HUDEP-2 (cell line): ENCODE results near the gene ASCC2.
"Not testable (repeated sequence)": the region's sequence is repeated elsewhere in the genome, so short reads cannot be mapped to it uniquely, and the experiment has no call there.

Source experiments
- DNase-seq, 76 experiments: peaks; one replicate each; lab custom pipeline; 2025; ENCODE audit not compliant: unreplicated experiment in 76 of 76; lab: John Stamatoyannopoulos, UW

ASCC2 gene

DNA sequence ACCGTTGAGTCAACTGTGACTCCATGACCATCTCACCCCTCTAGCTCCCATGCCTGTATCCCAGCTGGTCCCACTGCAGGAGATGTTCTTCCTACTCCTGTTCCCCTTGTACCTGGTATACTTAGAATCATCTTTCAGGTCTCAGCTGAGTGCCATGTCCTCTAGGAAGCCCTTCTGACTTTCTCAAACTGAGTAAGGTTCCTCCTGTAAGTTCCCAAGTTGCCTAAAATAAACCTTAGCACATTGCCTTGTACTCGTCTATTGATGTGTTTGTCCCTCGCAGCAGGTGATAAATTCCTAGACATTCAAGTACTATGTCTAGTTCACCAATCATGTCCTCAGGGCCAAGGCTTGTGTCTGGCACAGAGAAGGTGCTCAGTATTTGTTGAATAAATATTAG is 18.4 kb upstream of the ASCC2 start:
- no peak for DNase-seq

DNA sequence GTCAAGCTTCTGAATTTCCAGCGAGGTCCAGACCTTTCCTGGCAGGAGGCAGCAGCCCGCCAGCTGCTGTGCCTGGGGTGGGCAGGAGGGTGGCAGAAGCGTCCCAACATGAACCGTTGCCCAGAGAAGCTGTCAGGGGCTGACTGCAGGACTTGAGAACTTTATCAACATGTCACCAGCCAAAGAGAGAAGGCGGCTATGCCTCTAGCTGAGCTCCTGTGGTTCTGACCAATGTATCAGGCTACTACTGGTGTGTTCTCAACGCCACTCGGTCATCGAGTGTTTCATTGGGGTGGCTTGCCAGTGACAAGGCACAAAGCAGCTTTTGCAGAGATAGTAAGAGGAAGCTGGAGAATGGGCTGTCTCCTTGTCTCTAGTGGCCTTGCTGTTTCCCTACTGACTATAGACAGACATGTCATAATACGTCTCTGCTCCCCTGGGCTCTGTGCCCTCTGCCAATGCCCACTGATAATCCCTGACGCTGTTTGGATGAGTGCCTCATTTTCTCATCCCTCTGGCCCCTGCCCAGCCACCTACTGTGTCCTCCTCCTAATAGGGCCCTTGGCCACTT is 17.6 kb upstream of the ASCC2 start:
- peak in 3 of 76 experiments; percentile 2 to 19 (median 16) for DNase-seq

DNA sequence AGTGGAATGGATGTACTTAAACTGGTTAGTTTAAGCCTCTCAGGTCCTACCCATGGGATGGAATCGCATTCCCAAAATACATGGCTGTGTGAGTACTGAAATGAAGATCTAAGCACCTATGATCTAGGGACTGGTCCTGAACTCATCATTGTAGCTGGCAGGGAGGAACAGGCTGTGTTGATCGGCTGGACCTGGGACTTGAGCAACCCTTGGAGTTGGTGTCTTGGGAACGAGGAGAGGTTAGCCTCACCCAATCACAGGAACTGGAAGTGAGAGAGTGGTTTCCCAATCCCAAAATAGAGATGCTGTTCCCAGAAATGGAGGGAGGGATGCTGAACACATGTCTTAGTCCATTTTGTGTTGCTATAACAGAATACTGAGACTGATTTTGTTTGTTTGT is 16.4 kb upstream of the ASCC2 start:
- DNase-seq = no peak

DNA sequence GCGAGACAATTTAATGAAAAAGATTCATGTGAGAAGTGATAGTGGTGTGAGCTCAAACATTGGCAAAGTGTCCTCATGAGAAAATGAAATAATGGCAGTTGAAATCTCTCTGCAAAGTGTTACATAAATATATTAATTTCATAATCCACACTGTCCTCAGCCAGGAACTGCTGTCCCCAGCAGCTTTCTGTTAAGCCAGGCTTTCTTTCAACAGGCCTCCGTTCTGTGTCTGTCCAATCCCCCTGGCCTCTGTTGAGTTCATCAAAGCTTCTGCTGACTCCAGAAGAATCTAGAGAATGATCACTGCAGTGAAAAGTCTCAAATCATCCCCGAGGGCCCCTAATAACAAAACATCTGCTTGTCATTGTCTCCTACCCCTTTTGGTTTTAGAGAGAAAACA is 10.0 kb upstream of the ASCC2 start:
- DNase-seq = no peak

DNA sequence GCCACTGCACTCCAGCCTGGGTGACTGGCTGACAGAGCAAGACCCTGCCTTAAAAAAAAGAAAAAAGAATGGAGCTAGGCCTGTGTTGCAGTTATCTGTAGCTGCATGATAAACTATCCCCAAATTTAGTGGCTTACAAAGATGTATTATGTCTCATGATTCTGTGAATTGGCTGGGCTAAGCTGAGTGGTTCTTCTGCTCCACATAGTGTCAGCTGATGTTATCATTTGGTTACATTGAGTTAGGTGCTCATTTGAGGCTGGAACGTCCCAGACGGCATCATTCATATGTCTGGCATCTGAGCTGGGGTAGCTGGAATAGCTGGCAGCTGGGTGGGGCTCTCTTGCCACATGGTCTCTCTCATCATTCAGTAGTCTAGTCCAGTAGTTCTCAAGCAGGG is 8.2 kb upstream of the ASCC2 start:
- no peak for DNase-seq

DNA sequence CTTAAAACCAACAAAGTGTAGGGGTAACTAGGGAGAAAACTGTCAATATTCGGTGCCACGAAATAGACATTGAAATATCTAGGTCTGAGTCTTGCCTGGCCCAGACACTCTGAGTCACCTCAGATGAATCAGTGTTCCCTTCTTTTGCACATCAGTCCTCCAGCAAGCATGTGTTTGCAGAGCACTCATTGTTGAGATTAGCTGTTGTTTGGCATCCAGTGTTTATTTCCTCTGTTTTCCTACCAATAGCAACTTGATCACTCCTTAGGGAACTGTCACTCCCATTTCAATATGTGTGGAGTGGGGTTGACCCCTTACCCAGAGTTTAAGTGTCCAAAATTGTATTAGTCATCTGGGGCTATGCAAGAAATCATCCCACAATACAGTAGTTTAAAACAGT is 4.7 kb upstream of the ASCC2 start:
- DNase-seq = no peak

DNA sequence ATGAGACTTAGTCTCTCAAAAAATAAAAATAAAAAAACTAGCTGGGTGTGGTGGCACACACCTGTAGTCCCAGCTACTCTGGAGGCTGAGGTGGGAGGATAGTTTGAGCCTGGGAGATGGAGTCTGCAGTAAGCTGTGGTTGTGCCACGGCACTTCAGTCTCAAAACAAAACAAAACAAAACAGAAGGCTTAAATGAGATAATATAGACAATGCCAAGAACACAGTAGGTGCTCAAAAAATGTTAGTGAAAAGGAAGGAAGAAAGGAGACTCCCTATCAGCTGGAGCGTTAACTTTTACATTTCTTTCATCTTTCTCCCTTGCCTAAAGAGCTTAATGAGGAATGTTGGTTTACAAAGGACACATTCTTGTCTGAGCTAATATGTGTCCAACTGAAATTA is 4.1 kb upstream of the ASCC2 start:
- no peak for DNase-seq

DNA sequence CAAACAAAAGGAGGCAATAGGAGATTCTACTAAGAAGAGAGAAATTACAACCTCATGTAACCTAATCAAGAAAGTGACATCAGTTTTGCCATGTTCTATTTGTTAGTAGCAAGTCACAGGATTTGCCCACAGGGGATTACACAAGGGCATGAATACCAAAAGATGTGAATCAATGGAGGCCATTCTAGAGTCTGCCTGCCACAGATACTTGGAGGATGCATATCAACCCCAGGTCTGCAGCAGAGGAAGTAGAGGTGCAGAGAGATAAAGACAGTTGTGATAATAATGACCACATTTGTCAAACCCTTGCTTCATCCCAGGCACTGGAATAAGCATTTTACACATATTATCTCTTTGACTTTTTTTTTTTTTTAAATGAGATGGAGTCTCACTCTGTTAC is 2.4 kb upstream of the ASCC2 start:
- peak in 61 of 76 experiments; percentile 10 to 84 (median 48) for DNase-seq

DNA sequence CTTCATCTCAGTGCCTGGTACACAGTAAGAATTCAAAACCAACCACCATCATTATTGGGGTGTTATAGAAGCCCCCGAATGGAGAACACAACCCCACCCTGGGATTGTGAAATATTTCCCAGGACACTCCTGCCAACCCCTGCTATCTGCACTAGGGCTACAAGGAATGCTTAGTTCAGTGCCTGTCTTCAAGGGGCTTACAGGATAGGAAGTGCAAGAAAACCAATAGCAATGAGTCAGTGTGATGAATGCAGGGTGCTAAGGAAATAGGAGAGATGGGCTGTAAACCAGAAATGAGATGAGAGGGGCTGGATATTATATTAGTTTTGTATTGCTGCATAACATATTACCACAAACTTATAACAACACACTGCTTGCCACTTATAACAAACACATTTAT is 965 bp upstream of the ASCC2 start:
- DNase-seq = no peak

DNA sequence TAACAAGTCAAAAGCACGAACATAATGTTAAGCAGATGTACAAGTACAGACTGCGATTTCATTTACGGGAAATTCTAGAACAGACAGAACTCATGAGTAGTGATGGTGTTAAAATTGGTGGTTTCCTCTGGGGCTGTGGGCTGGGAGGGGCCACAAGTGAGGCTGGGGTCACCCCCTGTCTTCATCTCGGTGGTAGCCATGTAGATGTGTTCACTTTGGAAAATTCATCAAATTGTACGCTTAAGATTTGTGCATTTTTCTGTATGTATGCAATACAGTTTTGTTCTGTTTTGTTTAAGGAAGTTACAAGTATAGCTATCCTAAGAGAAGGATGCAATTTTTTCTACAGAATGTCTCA is 504 bp upstream of the ASCC2 start:
- DNase-seq = no peak

DNA sequence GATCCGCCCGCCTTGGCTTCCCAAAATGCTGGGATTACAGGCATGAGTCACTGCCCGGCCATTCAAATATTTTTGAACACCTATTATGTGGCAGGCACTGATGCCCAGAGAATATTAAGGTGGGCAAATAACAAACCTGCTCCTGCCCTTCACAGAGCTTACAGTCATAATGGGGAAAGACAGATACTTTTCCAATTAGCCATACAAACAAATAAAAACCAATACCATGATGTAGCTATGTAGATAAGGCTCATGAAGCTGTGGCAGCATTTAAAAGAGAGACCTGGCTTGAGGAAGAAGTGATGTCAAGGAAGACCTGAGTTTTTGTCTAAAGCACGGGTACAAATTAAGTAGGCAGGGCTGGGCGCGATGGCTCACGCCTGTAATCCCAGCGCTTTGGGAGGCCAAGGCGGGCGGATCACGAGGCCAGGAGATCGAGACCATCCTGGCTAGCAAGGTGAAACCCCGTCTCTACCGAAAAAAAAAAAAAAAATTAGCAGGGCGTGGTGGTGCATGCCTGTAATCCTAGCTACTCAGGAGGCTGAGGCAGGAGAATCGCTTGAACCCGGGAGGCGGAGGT is 1.2 kb downstream of the ASCC2 start:
- DNase-seq = not testable (repeated sequence)

DNA sequence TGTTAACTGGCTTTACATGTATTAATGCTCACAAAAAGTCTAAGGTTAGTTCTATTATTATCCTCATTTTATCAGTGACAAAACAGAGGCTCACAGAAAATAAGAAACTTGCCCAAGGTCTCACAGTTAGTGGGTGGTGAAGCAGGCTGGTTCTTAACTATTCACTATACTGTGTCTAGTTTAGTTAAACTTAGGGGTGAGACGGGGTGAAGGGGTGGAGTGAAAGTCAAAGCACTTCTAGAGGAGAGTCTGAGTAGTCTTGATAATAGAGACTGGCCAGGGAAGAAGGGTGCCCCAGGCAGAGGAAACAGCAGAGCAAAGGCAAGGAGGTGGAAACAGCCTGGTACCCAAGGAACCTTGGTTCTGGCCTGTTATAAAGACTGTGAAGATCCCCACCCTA is 4.0 kb downstream of the ASCC2 start:
- peak in 16 of 76 experiments; percentile 1 to 48 (median 21) for DNase-seq

DNA sequence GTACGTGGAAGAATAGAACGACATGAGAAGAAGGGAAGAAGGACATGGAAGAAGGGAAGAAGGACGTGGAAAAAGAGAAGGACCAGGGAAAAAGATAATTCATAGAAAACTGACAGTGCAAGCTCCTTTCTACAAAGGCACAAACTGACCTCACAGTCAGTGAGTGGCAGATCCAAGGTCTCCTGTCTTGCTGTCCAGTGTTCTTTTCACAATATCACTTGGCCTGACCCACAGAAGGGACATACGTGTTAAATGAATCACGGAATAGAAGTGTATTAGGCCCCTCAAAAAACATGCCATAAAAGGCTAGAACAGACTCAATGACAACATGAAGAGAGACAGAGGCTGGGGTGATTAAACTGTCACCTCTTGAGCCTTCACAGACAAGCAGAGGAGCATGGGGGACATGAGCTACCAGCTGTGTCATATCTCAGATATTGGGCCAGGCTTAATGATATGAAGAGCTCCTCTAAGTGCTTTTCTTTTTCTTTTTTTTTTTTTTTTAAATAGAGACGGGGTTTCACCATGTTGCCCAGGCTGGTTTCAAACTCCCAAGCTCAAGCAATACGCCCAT is 4.6 kb downstream of the ASCC2 start:
- no peak for DNase-seq

DNA sequence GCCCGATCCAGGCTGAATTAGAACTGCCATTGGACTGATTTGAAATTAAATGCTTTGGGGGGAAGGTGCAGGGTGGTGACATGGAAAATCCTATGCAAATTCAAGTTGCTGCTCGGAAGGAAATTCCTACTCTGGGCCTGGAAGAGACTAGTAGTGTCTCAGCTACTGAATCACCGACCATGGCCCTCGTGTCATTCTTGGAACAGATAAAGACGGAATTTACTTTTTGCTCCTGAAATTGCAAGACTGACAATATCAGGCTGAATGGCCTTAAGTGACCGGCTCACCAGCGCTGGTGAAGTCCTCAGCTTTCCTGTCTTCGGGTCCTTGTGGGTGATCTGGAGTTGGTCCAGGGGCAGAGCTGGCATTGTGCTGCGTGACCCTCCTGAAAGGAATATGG is 6.1 kb downstream of the ASCC2 start:
- DNase-seq = no peak

DNA sequence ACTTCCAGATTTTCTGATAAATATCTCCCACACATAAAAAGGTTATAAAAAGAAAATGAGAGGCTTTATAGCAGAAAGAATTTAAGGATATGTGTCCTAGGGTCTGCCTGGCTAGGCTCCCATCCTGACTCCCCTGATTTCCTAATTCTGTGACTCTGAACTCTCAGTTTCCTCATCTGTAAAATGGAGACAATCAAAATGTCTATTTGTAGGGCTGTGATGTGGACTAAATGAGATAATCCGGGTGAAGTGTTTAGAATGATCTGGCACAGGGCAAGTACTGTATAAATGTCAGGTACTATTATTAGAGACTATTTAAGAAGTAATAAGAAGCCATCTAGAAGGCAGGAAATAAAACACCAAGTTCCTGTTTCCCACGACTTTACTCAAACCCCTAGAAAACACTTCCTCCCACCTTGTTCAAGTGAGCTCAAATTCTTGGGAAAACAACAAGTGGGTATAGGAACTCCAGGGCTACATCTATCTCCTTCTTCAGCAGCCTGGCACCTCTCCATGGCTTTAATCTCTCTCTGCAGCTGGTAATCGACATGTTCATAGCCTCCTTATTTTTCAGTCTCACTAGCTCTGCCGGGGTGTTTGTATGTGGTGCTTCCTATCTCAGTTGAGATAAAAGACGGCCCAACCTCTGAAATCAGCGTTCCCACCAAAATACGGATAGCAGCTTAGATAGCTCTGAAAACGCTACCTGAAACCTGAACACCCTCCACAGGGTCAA is 6.7 kb downstream of the ASCC2 start:
- peak in 74 of 76 experiments; percentile 22 to 89 (median 70) for DNase-seq

DNA sequence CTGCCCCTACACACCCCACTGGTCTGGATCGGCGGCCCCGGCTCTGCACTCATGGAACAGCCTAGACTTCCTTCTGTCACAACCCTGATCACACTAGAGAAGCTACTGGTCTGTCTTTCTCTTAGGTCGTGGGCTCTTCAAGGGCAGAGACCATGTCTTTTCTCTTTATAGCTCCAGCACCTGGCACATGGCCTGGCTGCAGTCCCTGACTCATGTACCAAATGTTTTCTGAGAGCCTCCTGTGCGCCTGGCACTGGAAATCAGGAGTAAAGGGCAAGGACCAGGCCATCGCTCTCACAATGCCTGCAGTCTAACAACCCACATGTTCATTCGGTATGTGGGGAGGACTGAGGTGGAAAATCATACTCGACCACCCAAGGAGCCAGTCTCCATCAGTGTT is 7.5 kb downstream of the ASCC2 start:
- no peak for DNase-seq

DNA sequence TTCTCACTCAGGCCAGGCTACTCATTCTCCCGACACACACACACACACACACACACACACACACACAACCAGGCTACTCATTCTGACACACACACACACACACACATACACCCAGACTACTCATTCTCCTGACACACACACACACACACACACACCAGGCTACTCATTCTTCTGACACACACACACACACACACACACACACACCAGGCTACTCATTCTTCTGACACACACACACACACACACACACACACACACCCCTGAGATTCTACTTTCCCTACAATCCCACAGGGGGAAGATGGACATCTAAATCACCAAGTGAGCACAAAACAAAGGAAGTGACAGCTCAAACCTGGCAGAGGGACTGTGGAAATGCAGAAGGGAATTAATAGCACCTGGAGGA is 10.3 kb downstream of the ASCC2 start:
- peak in 3 of 76 experiments; percentile 9 to 11 (median 11) for DNase-seq

DNA sequence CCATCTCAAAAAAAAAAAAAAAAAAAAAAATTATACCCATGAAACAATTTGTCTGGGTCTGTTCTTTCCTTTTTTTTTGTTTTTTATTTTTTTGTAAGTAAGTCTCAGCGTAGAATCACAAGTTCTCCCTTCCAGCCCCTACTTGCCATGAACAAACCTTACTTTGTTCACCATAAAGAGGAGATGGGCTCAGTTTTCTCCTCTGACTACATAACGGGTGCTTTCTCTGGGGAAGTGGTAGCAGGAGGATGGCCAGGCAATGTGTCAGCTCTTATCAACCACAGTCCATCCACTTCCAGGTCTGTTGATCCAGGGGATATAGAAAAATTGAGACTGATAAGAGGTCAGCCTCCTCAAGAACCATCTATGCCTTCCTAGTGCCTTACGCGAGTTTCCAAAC is 11.0 kb downstream of the ASCC2 start:
- DNase-seq = no peak

DNA sequence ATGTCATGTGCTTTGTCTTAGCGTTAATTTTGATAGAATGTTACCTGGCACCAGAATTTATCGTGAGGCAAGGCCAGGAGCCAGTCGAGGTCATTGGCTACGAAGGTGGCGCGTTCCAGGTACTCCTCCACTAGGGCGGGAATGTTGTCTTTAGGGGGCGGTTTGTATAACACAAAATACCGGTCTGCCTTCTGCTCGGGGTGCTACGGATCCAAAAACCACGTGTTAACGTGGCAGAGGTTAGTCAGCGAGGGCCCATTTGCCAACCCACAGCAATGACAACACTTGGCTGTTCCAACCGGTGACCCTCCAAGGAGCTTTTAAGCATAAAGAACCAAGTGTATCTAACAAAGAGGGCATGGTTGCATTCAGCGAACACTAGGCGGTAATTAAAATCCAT is 12.5 kb downstream of the ASCC2 start:
- DNase-seq = no peak

DNA sequence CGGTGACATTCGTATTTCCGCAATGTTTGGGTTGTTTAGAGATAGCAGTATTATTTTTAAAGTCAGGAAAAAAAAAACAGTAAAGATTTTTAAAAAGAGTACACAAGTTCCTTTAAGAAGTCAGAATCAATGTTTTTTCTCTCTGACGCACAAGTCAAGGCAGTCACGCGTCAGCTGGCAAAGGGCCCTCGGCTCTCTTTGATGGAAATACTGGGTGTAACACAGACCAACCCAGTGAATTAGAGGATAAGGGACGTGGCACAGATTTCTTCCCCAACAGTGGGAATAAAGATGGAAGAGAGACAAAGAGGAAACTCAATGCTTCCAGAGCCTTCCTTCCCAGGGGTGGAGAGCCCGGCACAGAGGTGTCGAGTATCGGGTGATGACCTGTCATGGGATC is 13.4 kb downstream of the ASCC2 start:
- DNase-seq = no peak

DNA sequence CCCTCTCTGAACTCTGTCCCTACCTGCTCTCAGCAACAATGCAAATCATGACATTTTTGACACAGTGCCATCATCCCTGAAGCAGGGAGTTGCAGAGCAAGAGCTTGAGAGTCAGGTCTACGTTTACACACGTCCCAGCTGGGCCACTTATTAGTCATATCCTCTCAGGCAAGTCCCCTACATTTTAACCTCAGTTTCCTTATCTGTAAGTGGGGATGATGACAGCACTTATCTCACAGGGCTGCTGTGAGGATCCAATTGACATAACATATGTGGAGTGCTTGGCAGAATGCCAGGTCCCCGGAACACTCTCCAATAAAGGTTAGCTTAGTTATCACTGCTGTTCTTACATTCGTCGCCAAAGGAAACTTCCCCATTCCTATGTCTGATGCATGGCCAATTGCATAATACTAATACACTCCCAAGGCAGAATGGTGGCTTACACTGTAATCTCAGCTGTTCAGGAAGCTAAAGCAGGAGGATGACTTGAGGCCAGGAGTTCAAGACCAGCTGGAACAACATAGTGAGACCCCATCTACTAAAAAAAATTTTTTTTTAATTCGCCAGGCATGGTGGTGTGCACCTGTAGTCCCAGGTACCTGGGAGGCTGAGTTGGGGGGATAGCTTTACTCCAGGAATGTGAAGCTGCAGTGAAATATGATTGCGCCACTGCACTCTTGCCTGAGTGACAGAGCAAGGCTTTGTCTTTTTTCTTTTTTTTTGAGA is 16.6 kb downstream of the ASCC2 start:
- DNase-seq = peak in 74 of 76 experiments; percentile 38 to 96 (median 84)
